HG03432 (cell line): Measurements from ENCODE around the gene PGAP3.

Experiments
- ATAC-seq: cut with Tn5 transposase; IDR thresholded peaks from one replicate; pipeline ENCODE4 v1.9.1; 2021; ENCODE audit warnings: mild to moderate bottlenecking, moderate library complexity; ENCODE audit not compliant: unreplicated experiment

Gene PGAP3

GRCh38 chr17:39672522-39673334 is 15.1 kb downstream of the PGAP3 start:
- ATAC-seq: no peak

DNA sequence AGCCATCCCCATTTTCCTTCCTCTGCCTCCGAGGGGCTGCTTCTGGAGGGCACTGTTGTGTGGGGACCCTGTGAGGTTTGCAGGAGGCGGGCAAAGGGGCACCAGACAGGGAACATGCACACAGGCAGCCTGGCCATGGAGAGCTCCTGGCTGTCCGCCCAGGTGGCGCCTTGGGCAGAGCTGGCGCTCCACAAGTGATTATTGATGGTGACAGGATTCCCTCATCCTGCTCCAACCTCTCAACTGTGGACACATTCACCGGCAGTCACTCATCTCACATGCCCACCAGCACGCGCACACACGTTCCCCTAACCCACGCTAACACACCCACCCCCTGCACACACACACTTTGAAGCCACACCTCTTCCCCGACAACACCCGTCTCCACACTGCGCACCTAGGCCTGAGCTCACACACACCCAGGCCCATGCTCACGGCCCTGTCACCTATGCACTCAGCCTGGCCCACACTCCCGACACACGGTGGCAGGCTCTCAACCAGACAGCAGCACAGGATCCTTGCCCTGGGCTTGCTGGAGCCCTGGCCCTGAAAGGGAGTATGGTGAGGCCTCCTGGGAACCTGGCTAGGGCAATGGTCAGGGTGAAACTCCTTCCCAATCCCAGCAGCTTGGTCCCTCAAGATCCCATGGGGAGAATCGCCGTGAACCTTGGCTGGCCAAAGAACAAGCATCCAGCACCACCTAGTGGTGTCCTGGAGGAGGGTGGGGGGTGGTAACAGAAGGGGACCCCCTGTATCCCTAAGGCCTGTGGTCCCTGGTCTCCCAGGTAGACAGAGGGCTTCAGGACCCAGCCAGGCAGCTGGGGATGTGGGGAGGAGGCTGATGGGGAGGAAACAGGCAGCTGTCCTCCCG is 16.0 kb downstream of the PGAP3 start:
- no peak for ATAC-seq

- no peak for ATAC-seq
Observed at GRCh38 chr17:39670746-39671145, 17.1 kb downstream of the PGAP3 start.

DNA sequence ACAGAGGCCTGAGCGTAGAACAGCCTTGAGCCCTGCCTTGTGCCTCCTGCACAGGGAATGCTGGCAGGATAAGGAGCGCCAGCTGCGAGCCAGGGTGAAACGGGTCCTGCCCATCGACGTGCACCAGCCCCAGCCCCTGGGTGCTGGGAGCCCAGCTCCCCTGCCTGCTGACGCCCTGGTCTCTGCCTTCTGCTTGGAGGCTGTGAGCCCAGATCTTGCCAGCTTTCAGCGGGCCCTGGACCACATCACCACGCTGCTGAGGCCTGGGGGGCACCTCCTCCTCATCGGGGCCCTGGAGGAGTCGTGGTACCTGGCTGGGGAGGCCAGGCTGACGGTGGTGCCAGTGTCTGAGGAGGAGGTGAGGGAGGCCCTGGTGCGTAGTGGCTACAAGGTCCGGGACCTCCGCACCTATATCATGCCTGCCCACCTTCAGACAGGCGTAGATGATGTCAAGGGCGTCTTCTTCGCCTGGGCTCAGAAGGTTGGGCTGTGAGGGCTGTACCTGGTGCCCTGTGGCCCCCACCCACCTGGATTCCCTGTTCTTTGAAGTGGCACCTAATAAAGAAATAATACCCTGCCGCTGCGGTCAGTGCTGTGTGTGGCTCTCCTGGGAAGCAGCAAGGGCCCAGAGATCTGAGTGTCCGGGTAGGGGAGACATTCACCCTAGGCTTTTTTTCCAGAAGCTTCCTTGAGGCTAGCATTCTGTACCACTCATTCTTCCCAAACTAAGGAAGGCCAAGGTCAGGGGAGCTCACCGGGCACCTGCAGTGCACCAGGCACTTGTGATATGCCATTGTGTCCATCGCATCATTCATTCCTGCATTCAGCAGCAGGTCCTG is 17.7 kb downstream of the PGAP3 start:
- ATAC-seq: no peak

- no peak for ATAC-seq
Observed at GRCh38 chr17:39667945-39668924, 19.6 kb downstream of the PGAP3 start, which contains the start of gene PNMT. PNMT (plus strand) TSS chr17:39668453; CDS start chr17:39668476, 23 bp downstream.

- no peak for ATAC-seq
Observed at GRCh38 chr17:39667262-39667944, 20.5 kb downstream of the PGAP3 start.

DNA sequence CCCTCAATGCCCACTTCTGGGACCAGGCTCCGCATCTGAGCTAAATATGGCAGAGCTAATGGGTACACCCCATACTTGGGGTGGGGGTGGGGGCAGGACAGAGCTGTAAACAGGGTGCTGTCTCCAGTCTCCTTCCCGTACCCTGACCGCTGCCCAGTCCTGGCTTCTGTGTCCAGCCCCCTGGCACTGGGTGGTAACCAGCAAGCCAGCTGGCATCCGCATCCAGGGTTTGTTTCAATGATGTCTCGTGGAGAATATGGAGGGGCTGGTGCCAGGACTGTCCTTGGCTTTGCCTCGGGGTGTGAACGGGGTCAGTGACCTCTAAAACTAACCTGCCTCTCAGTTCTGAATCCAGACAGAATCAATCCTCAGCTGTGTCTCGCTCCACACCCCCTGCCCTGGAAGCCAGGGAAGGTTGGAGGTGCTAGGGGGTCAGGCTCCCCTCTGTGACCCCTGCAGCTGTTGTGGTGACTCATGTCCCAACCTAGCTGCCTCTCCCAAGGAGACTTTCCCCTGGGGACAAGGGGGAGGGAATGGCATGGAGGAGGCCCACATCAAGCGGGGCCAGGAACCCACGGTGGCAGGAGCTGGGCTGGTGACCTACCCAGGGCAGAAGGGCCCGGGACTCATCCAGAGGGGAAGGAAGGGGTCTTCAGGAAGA is 21.1 kb downstream of the PGAP3 start:
- ATAC-seq: no peak

GRCh38 chr17:39666231-39666600 is 21.6 kb downstream of the PGAP3 start:
- no peak for ATAC-seq

- no peak for ATAC-seq
Observed at GRCh38 chr17:39665642-39666224, 22.1 kb downstream of the PGAP3 start.

GRCh38 chr17:39664581-39665561 is 23.0 kb downstream of the PGAP3 start, which contains the start of gene TCAP:
TCAP (plus strand) TSS chr17:39665349; CDS start chr17:39665360, 11 bp downstream.
- no peak for ATAC-seq

- ATAC-seq: no peak
Observed at GRCh38 chr17:39663688-39664580, 23.9 kb downstream of the PGAP3 start.

DNA sequence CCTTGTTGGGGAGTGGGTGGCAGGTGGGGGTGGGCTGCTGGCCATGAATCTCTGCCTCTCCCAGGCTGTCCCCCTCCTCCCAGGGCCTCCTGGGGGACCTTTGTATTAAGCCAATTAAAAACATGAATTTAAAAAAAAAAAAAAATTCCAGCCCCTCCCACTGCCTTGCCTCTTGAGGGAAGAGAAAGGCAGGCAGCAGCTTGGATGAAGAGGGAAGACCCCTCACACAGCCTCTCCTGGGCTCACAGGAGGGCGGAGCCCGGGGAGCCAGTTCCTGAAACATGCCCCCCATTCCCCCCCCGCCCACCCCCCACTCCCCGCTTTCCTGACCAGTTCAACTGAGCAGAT is 24.5 kb downstream of the PGAP3 start:
- no peak for ATAC-seq

DNA sequence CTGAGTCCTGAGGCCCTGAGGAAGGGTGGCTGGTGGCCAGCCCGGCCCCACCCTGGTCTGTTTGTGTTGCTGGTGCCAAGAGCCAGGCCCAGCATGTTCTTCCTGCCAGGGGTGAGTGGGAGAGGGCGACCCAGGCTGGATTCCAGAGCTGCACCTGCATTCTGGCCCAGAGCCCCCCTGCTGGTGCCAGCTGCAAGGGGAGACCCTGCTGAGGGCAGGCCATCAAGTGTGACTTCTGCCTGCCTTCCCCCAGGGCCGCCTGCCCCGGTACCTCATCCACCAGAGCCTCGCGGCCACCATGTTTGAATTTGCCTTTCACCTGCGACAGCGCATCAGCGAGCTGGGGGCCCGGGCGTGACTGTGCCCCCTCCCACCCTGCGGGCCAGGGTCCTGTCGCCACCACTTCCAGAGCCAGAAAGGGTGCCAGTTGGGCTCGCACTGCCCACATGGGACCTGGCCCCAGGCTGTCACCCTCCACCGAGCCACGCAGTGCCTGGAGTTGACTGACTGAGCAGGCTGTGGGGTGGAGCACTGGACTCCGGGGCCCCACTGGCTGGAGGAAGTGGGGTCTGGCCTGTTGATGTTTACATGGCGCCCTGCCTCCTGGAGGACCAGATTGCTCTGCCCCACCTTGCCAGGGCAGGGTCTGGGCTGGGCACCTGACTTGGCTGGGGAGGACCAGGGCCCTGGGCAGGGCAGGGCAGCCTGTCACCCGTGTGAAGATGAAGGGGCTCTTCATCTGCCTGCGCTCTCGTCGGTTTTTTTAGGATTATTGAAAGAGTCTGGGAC is 25.1 kb downstream of the PGAP3 start:
- no peak for ATAC-seq

DNA sequence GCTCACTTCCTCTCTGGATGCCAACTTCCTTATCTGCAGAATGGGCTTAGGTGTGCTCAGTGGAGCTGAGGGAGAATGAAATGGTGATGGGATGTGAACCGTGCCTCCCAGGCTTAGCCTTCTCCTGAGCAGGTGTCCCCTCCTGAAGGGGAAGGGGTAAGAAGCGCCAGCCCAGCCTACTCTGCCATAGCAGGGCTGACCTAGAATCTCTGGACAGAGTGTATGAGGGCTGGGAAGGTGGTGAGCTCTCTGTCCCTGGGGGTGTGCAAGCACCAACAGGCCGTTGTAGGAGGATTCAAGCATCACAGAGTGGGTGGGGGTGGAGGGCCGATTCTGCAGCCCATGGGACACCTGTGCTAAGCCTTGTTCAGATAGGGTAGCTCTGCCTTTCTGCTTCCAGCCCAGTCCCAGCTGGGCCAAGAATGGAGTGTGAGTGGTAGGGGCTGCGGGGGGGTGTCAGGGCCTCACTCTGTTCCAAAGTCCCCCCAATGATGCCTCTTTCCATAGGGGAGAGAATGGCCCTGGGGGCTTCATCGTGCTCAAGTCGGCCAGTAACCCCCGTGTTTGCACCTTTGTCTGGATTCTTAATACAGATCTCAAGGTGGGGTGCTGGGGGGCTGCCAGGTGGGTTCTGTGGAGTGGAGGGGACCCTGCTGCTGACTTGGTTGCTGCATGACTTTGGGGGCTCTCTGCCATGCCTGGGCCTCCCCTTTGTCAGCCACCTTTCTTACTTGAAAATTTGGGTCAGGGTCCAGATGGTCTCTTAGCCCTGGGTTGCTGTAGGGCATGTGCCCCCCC is 25.9 kb downstream of the PGAP3 start:
- ATAC-seq: no peak
